ENCODE data around the gene HS6ST2. TPM values are rescaled to one million over a fixed set of nuclear protein-coding genes. Genes with fewer than 3 reads are reported as not detected.
"Not testable (repeated sequence)": the region's sequence is repeated elsewhere in the genome, so short reads cannot be mapped to it uniquely, and the experiment has no call there.

The HS6ST2 gene
- total RNA-seq, 2 experiments from 2014 or later = not detected

- Mint-ChIP-seq H3K27me3 (peaks cover 38% of the 10 kb centered on the region), H3K4me1 (peaks cover 5% of the 10 kb centered on the region), H3K9me3 (no peaks in the 10 kb centered on the region), H3K4me3 (peak overlapping the region; percentile 54), H3K36me3 (ENCODE audit: low read depth) (no peaks in the 10 kb centered on the region), H3K27ac (no peak overlapping the region)
- no peak for DNase-seq
- ChIA-PET POLR2A (no interaction called here), CTCF (no interaction called here)
Observed at GRCh38 chrX:132957211-132958090, 978 bp downstream of the HS6ST2 start.

GRCh38 chrX:132956421-132957210 is 1.8 kb downstream of the HS6ST2 start:
- no peak for DNase-seq
- Mint-ChIP-seq H3K4me3 (peak overlapping the region; percentile 54), H3K36me3 (ENCODE audit: low read depth) (no peaks in the 10 kb centered on the region), H3K27ac (no peak overlapping the region), H3K9me3 (no peaks in the 10 kb centered on the region), H3K27me3 (peaks cover 40% of the 10 kb centered on the region), H3K4me1 (peaks cover 5% of the 10 kb centered on the region)
- CTCF ChIA-PET = no interaction called here
- POLR2A ChIA-PET = no interaction called here

- Mint-ChIP-seq H3K4me1 (peaks cover 5% of the 10 kb centered on the region), H3K9me3 (no peaks in the 10 kb centered on the region), H3K27me3 (peaks cover 42% of the 10 kb centered on the region), H3K27ac (no peak overlapping the region), H3K36me3 (ENCODE audit: low read depth) (no peaks in the 10 kb centered on the region), H3K4me3 (no peak overlapping the region)
- DNase-seq = no peak
- POLR2A ChIA-PET = no interaction called here
- CTCF ChIA-PET = no interaction called here
Observed at GRCh38 chrX:132955690-132956089, 2.7 kb downstream of the HS6ST2 start.

DNA sequence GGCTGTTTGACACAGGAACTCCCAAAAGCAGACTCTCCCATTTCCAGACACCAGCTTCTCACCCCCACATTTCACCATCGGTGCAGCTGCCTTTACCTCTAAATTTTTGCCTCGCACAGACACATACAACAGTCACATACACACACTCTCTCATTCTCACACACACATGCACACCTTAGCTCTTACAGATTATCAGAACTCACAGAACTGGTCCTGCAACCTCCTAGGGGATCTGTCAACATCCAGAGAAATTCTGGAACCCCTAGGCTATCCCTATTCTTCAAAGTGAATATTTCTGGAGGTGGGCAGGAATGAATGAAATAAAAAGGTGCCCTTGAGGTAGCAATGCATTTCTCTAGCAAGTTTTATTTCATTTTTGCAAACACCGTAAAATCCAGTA is 4.1 kb downstream of the HS6ST2 start:
- H3K4me1 Mint-ChIP-seq = peaks cover 5% of the 10 kb centered on the region
- ChIA-PET POLR2A (no interaction called here), CTCF (no interaction called here)
- H3K36me3 Mint-ChIP-seq (ENCODE audit: low read depth) = no peaks in the 10 kb centered on the region
- H3K4me3 Mint-ChIP-seq = no peak overlapping the region
- no peak overlapping the region for H3K27ac Mint-ChIP-seq
- no peak for DNase-seq
- no peaks in the 10 kb centered on the region for H3K9me3 Mint-ChIP-seq
- peaks cover 45% of the 10 kb centered on the region for H3K27me3 Mint-ChIP-seq

- H3K4me3 Mint-ChIP-seq = no peak overlapping the region
- ChIA-PET POLR2A (no interaction called here), CTCF (no interaction called here)
- H3K36me3 Mint-ChIP-seq (ENCODE audit: low read depth) = no peaks in the 10 kb centered on the region
- peaks cover 37% of the 10 kb centered on the region for H3K27me3 Mint-ChIP-seq
- DNase-seq = no peak
- no peaks in the 10 kb centered on the region for H3K9me3 Mint-ChIP-seq
- no peak overlapping the region for H3K27ac Mint-ChIP-seq
- H3K4me1 Mint-ChIP-seq = peaks cover 2% of the 10 kb centered on the region
Observed at GRCh38 chrX:132953354-132953753, 5.1 kb downstream of the HS6ST2 start.

- no peak for DNase-seq
- Mint-ChIP-seq H3K9me3 (no peaks in the 10 kb centered on the region), H3K27ac (no peak overlapping the region), H3K36me3 (ENCODE audit: low read depth) (no peaks in the 10 kb centered on the region), H3K27me3 (peaks cover 16% of the 10 kb centered on the region), H3K4me3 (no peak overlapping the region), H3K4me1 (no peaks in the 10 kb centered on the region)
- CTCF ChIA-PET = interaction anchor here (0.6 kb wide), 1 partner anchor 308 kb away, joined by 3 read pairs; no protein-coding TSS in a partner anchor
- POLR2A ChIA-PET = no interaction called here
Observed at GRCh38 chrX:132948648-132949260, 9.7 kb downstream of the HS6ST2 start.

- H3K9me3 Mint-ChIP-seq; CTCF ChIA-PET; H3K27ac Mint-ChIP-seq; DNase-seq; POLR2A ChIA-PET; H3K27me3 Mint-ChIP-seq; H3K4me1 Mint-ChIP-seq; H3K36me3 Mint-ChIP-seq (ENCODE audit: low read depth); H3K4me3 Mint-ChIP-seq: not testable (repeated sequence)
Observed at GRCh38 chrX:132945055-132945599, 13.3 kb downstream of the HS6ST2 start.

DNA sequence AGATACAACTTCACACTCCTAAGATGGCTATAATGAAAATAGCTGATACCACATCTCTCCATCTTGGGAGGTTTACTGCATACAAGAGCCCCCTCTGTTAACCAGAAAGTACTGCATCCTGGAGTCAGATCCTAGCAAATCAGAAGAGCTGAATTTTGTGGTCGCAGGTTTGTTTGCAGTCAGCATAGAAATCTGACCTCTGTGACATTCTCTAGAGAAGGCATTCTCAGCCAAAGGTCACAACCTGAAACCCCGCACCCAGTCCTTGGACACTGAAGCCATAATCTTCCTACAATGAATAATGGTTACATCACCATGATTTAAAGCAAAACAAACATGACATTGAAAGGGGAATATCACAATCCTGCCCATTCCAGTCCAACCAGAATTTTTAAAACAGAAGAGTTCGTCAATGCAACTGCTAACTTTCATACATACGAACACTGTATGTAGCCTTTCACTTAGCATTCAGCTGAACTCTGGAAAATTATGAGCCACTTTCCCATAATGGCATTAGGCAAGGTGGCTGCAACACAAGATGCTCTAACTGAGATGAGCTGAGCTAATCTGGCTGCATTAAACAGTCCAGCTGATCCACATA is 17.6 kb downstream of the HS6ST2 start:
- no peaks in the 10 kb centered on the region for H3K4me1 Mint-ChIP-seq
- H3K9me3 Mint-ChIP-seq = no peaks in the 10 kb centered on the region
- no peak for DNase-seq
- ChIA-PET POLR2A (no interaction called here), CTCF (no interaction called here)
- H3K36me3 Mint-ChIP-seq (ENCODE audit: low read depth) = no peaks in the 10 kb centered on the region
- H3K27me3 Mint-ChIP-seq = peaks cover 2% of the 10 kb centered on the region
- H3K27ac Mint-ChIP-seq = no peak overlapping the region
- H3K4me3 Mint-ChIP-seq = no peak overlapping the region

DNA sequence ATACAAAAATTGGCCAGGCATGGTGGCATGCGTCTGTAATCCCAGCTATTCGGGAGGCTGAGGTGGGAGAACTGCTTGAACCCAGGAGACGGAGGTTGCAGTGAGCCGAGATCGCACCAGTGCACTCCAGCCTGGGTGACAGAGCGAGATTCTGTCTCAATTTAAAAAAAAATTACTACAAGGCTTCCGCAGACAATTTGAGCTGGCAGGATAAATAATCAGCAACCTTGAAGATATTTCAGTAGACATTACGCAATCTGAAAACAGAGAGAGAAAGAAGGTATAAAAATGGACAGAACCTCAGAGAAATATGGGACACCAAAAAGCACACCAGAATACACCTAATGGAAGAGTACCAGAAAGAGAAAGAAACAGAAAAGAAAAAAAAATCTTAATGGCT is 25.3 kb downstream of the HS6ST2 start:
- ChIA-PET CTCF (no interaction called here), POLR2A (no interaction called here)
- no peak for DNase-seq
- Mint-ChIP-seq H3K4me3 (no peak overlapping the region), H3K27me3 (peaks cover 5% of the 10 kb centered on the region), H3K27ac (no peak overlapping the region), H3K9me3 (no peaks in the 10 kb centered on the region), H3K36me3 (ENCODE audit: low read depth) (no peaks in the 10 kb centered on the region), H3K4me1 (no peaks in the 10 kb centered on the region)

DNA sequence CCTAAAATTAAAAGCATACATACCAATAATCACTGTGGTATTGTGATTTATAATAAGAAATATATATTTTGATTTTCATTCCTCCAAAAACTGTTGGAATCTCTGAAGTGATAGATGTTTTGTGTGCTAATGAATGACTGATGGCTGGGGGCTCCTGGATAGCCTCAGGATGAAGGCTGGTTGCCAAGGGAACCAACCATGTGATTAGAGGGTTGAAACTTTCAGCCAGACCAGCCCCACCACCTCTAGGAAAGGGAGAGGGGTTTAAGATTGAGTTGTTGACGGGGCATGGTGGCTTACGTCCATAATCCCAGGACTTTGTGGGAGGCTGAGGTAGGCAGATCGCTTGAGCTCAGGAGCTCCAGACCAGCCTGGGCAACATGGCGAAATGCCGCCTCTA is 34.0 kb downstream of the HS6ST2 start:
- ChIA-PET POLR2A (no interaction called here), CTCF (no interaction called here)
- no peak overlapping the region for H3K4me3 Mint-ChIP-seq
- no peaks in the 10 kb centered on the region for H3K36me3 Mint-ChIP-seq (ENCODE audit: low read depth)
- H3K4me1 Mint-ChIP-seq = no peaks in the 10 kb centered on the region
- H3K27ac Mint-ChIP-seq = no peak overlapping the region
- no peak for DNase-seq
- no peaks in the 10 kb centered on the region for H3K9me3 Mint-ChIP-seq
- no peaks in the 10 kb centered on the region for H3K27me3 Mint-ChIP-seq

DNA sequence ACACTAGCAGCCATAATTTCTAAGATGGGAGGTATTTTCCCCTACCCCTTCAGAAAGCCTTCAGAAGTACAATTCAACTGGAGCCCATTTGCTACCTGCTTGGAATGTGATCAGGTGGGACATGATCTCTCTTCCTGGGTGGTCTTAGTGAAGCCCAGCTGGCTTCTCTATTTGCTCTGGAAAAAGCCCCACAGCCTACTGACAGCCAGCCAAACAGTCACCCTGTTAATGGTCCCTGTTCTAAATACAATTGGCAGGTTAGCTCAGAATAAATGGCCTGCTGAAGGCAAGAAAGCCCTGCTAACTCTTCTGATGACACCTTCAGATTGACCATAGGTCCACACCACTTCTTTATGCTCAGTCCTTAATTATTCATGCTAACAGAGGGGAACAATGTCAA is 39.9 kb downstream of the HS6ST2 start:
- Mint-ChIP-seq H3K27ac (no peak overlapping the region), H3K9me3 (no peaks in the 10 kb centered on the region), H3K36me3 (ENCODE audit: low read depth) (no peaks in the 10 kb centered on the region), H3K4me3 (no peak overlapping the region), H3K4me1 (no peaks in the 10 kb centered on the region), H3K27me3 (no peaks in the 10 kb centered on the region)
- ChIA-PET CTCF (no interaction called here), POLR2A (no interaction called here)
- DNase-seq = no peak

GRCh38 chrX:132916349-132916748 is 42.1 kb downstream of the HS6ST2 start:
- ChIA-PET CTCF (no interaction called here), POLR2A (no interaction called here)
- Mint-ChIP-seq H3K4me3 (no peak overlapping the region), H3K27me3 (no peaks in the 10 kb centered on the region), H3K4me1 (no peaks in the 10 kb centered on the region), H3K27ac (no peak overlapping the region), H3K9me3 (no peaks in the 10 kb centered on the region), H3K36me3 (ENCODE audit: low read depth) (no peaks in the 10 kb centered on the region)
- no peak for DNase-seq

GRCh38 chrX:132909643-132910042 is 48.8 kb downstream of the HS6ST2 start:
- H3K36me3 Mint-ChIP-seq (ENCODE audit: low read depth) = no peaks in the 10 kb centered on the region
- ChIA-PET CTCF (no interaction called here), POLR2A (no interaction called here)
- no peaks in the 10 kb centered on the region for H3K27me3 Mint-ChIP-seq
- H3K27ac Mint-ChIP-seq = no peak overlapping the region
- H3K9me3 Mint-ChIP-seq = no peaks in the 10 kb centered on the region
- no peak overlapping the region for H3K4me3 Mint-ChIP-seq
- H3K4me1 Mint-ChIP-seq = no peaks in the 10 kb centered on the region
- no peak for DNase-seq
